Transverse colon (tissue), 4 donors: Measurements from ENCODE around the gene SIK3.

Source experiments
- CTCF ChIP-seq, 5 experiments: fragments of 200-600 bp in 3 of 5; fragments of 450-650 bp in 2 of 5; sonication (generic) in 3 of 5; IDR thresholded peaks; 1 replicate in 2 of 5; 2 replicates in 3 of 5; pipeline ENCODE4 v1.5.1; 2016 to 2017; ENCODE audit warnings: antibody characterized with exemption in 5 of 5, inconsistent platforms in 3 of 5, mild to moderate bottlenecking in 2 of 5, moderate library complexity in 1 of 5
- EP300 ChIP-seq: sonication (generic); formaldehyde crosslinking; IDR thresholded peaks from one replicate; pipeline ENCODE4 v1.6.1; 2017; ENCODE audit warnings: antibody characterized with exemption, low read depth
- POLR2A ChIP-seq: fragments of 450-650 bp; IDR thresholded peaks from one replicate; pipeline ENCODE4 v1.6.1; 2016; ENCODE audit warnings: antibody characterized with exemption, mild to moderate bottlenecking, moderate library complexity
- POLR2AphosphoS5 ChIP-seq, 3 donors: sonication (generic); formaldehyde crosslinking; IDR thresholded peaks; one replicate each; pipeline ENCODE4 v1.6.1; 2016; ENCODE audit warnings: antibody characterized with exemption in 3 of 3

- TF ChIP-seq CTCF (IDR thresholded peaks at IDR 0.05), result no peak
- TF ChIP-seq POLR2A, result no peak
- no peak for TF ChIP-seq POLR2AphosphoS5 (IDR thresholded peaks at IDR 0.05)
- no peak for TF ChIP-seq EP300
Measured at GRCh38 chr11:116936754-116937446, 161.3 kb downstream of the SIK3 start.
